K562 (cell line): ENCODE results near the gene SLC6A6. TPM values are rescaled to one million over a fixed set of nuclear protein-coding genes. Genes with fewer than 3 reads are reported as not detected.

Experiments used
- ATAC-seq: fragments of 200-7000 bp; cut with Tn5 transposase; 3 replicates; pipeline ENCODE4 v1.9.1; 2020; ENCODE audit warnings: moderate library complexity
- BruUV-seq: library from RNA; stranded (reverse); fragments of 400-500 nt; replicated peaks from 2 replicates; lab custom pipeline; 2021; lab: Mats Ljungman, UMichigan
- CTCF ChIA-PET: fragments of 300-600 bp; formaldehyde crosslinking; extraction: SDS; loops from one replicate; lab custom pipeline; 2021; ENCODE audit warnings: low intra/inter-chr PET ratio; lab: Yijun Ruan, JAX
- POLR2A ChIA-PET: fragments of 300-600, 350-650 bp; sonication (Branson Sonifier 250); formaldehyde crosslinking; extraction: SDS; loops from one replicate; lab custom pipeline; 2021; ENCODE audit warnings: antibody characterized with exemption, inconsistent platforms; lab: Yijun Ruan, JAX
- DNase-seq, 4 experiments: peaks; one replicate each; pipeline versions ENCODE4 v3.0.0 to v3.0.0-alpha.2; 2011 to 2018; ENCODE audit warnings: low spot score in 3 of 4, mixed read lengths in 3 of 4; ENCODE audit errors: extremely low read depth in 1 of 4
- FAIRE-seq: peaks from 2 replicates; lab custom pipeline; 2011; peaks lifted over from hg19 to GRCh38; lab: Jason Lieb, UNC
- H2AFZ ChIP-seq: 2 replicates; pipeline ENCODE4 v1.6.0; 2011; ENCODE audit warnings: low read depth, low read length, control low read depth, inconsistent platforms
- H3K27ac ChIP-seq: fragments of 200-600 bp; 3 replicates; pipeline ENCODE4 v1.8.0; 2011; ENCODE audit warnings: low read depth, mild to moderate bottlenecking, control low read depth, inconsistent platforms, low read length, moderate library complexity, mixed read lengths; ENCODE audit errors: extremely low read depth
- H3K27me3 ChIP-seq, 2 experiments: fragments of 300-600 bp in 1 of 2; 2 replicates in 1 of 2; 3 replicates in 1 of 2; pipeline versions ENCODE4 v1.6.0 to v1.8.0; 2011; ENCODE audit warnings: inconsistent platforms in 2 of 2, low read length in 2 of 2, mild to moderate bottlenecking in 1 of 2, mixed read lengths in 1 of 2, moderate library complexity in 1 of 2; ENCODE audit not compliant: control insufficient read depth in 2 of 2, insufficient read depth in 2 of 2
- H3K36me3 ChIP-seq: fragments of 300-600 bp; 3 replicates; pipeline ENCODE4 v1.8.0; 2011; ENCODE audit warnings: mild to moderate bottlenecking, low read length, inconsistent platforms; ENCODE audit not compliant: control insufficient read depth, insufficient read depth
- H3K4me1 ChIP-seq, 2 experiments: fragments of 200-600 bp in 1 of 2; replicated peaks in 1 of 2; 2 replicates in 1 of 2; 3 replicates in 1 of 2; pipeline versions ENCODE4 v1.5.1 to v1.8.0; 2011; ENCODE audit warnings: inconsistent platforms in 2 of 2, low read length in 2 of 2, mild to moderate bottlenecking in 1 of 2, mixed read lengths in 1 of 2, moderate library complexity in 1 of 2; ENCODE audit not compliant: control insufficient read depth in 2 of 2, insufficient read depth in 2 of 2
- H3K4me2 ChIP-seq: 2 replicates; pipeline ENCODE4 v1.6.1; 2011; ENCODE audit warnings: low read length, control low read depth, inconsistent platforms, mixed read lengths; ENCODE audit not compliant: insufficient read depth
- H3K4me3 ChIP-seq: fragments of 200-600 bp; sonication (generic), shearing (Covaris generic); 2 replicates; pipeline ENCODE4 v1.5.1; 2016; ENCODE audit warnings: control low read depth, inconsistent platforms
- H3K79me2 ChIP-seq: fragments of 200-600 bp; 3 replicates; pipeline ENCODE4 v1.8.0; 2011; ENCODE audit warnings: low read length, inconsistent platforms; ENCODE audit not compliant: control insufficient read depth, insufficient read depth
- H3K9ac ChIP-seq, 2 experiments: 2 replicates each; pipeline versions ENCODE4 v1.6.0 to v1.6.1; 2011; ENCODE audit warnings: low read depth in 2 of 2, low read length in 2 of 2, control low read depth in 1 of 2, inconsistent platforms in 1 of 2, mild to moderate bottlenecking in 1 of 2, mixed read lengths in 1 of 2; ENCODE audit not compliant: insufficient read depth in 1 of 2
- H3K9me1 ChIP-seq: one replicate; pipeline ENCODE4 v1.6.0; 2011; ENCODE audit warnings: inconsistent platforms, mild to moderate bottlenecking, low read length, moderate library complexity; ENCODE audit not compliant: control insufficient read depth, insufficient read depth
- H3K9me3 ChIP-seq: replicated peaks from 2 replicates; pipeline ENCODE4 v1.5.1; 2011; ENCODE audit warnings: low read depth, low read length, inconsistent platforms; ENCODE audit not compliant: control insufficient read depth, insufficient read depth
- H4K20me1 ChIP-seq: replicated peaks from 2 replicates; pipeline ENCODE4 v1.6.1; 2011; ENCODE audit warnings: low read length, inconsistent platforms, mixed read lengths; ENCODE audit not compliant: control insufficient read depth, insufficient read depth
- ATF2 ChIP-seq: sonication (generic); formaldehyde crosslinking; IDR thresholded peaks from 2 replicates; pipeline ENCODE4 v1.8.1; 2022; ENCODE audit warnings: missing genetic modification reagents
- ATF3 ChIP-seq, 2 experiments: fragments of 450-650 bp in 1 of 2; sonication (generic) in 1 of 2; formaldehyde crosslinking in 1 of 2; IDR thresholded peaks in 1 of 2; conservative IDR thresholded peaks in 1 of 2; 2 replicates each; pipeline versions ENCODE4 v1.6.1 to v1.8.1; 2016 to 2023; ENCODE audit warnings: mild to moderate bottlenecking in 2 of 2, moderate library complexity in 2 of 2, inconsistent platforms in 1 of 2, missing genetic modification reagents in 1 of 2
- E2F8 ChIP-seq: fragments of 450-650 bp; IDR thresholded peaks from 2 replicates; pipeline ENCODE4 v1.7.1; 2018; ENCODE audit warnings: mild to moderate bottlenecking, low read depth; ENCODE audit not compliant: partially characterized antibody
- FOXK1 ChIP-seq: sonication (generic); formaldehyde crosslinking; IDR thresholded peaks from 2 replicates; pipeline ENCODE4 v1.8.0; 2022; ENCODE audit warnings: missing genetic modification reagents, mild to moderate bottlenecking, borderline replicate concordance
- GTF2F1 ChIP-seq: IDR thresholded peaks from 2 replicates; pipeline ENCODE4 v1.6.1; 2011; ENCODE audit warnings: low read depth, low read length, improper control_type of control experiment
- POLR2AphosphoS2 ChIP-seq: IDR thresholded peaks from 2 replicates; pipeline ENCODE4 v1.6.1; 2012; ENCODE audit warnings: low read length, improper control_type of control experiment
- PRDM10 ChIP-seq: fragments of 450-650 bp; IDR thresholded peaks from 2 replicates; pipeline ENCODE4 v1.6.1; 2018; ENCODE audit not compliant: partially characterized antibody
- RAD51 ChIP-seq: fragments of 450-650 bp; IDR thresholded peaks from 2 replicates; pipeline ENCODE4 v1.7.1; 2016; ENCODE audit warnings: low read depth, mild to moderate bottlenecking, borderline replicate concordance
- RFX1 ChIP-seq: fragments of 450-650 bp; IDR thresholded peaks from 2 replicates; pipeline ENCODE4 v1.6.1; 2016; ENCODE audit warnings: mild to moderate bottlenecking, moderate library complexity
- SMARCC2 ChIP-seq: fragments of 450-650 bp; IDR thresholded peaks from 2 replicates; pipeline ENCODE4 v1.6.1; 2017; ENCODE audit warnings: antibody characterized with exemption, moderate library complexity, mild to moderate bottlenecking, low read depth
- TAF7 ChIP-seq: fragments of 450-650 bp; IDR thresholded peaks from 2 replicates; pipeline ENCODE4 v1.6.1; 2016; ENCODE audit warnings: missing genetic modification characterization, missing compliant biosample characterization
- THRAP3 ChIP-seq: fragments of 450-650 bp; IDR thresholded peaks from 2 replicates; pipeline ENCODE4 v1.6.1; 2016; ENCODE audit warnings: mild to moderate bottlenecking, inconsistent platforms, borderline replicate concordance
- ZNF707 ChIP-seq: fragments of 250-450 bp; sonication (Bioruptor Pico); conservative IDR thresholded peaks from 2 replicates; pipeline ENCODE4 v1.8.0; 2022; ENCODE audit warnings: inconsistent platforms, mild to moderate bottlenecking, moderate library complexity
- WGBS: fragments of 100-300 bp; shearing (Covaris generic); methylation state at CpG from one replicate; pipeline ENCODE4 v1.1.6; 2016; ENCODE audit warnings: low coverage, mixed read lengths; ENCODE audit not compliant: insufficient coverage; ENCODE audit errors: missing lambda C conversion rate; 5-methylcytosine and 5-hydroxymethylcytosine counted together
- in situ Hi-C: fragments of 300-500 bp; cut with MboI; formaldehyde crosslinking; loops from 4 replicates; pipeline ENCODE4 v1.15.0; 2018; ENCODE audit warnings: inconsistent platforms, mixed read lengths
- intact Hi-C: fragments of 100-400 bp; cut with micrococcal nuclease; formaldehyde crosslinking; loops from 2 replicates; pipeline ENCODE4 v1.14.2; 2022
- polyA plus RNA-seq, 8 experiments: library from polyadenylated mRNA; depleted of rRNA in 4 of 8; stranded (reverse) in 5 of 8; unstranded in 3 of 8; fragments of >200 nt; fragmentation: Nextera tagmentation in 2 of 8; fragmentation: Illumina TruSeq in 1 of 8; extraction: Ambion mirVana in 2 of 8; extraction: Trizol in 1 of 8; gene quantifications; 2 replicates each; pipeline versions ENCODE4 v1.2.1 to v1.2.3, GENCODE V29; 2011 to 2014; ENCODE audit warnings: inconsistent platforms in 1 of 8, missing spikeins in 1 of 8
- total RNA-seq, 7 experiments: library from RNA; depleted of rRNA in 6 of 7; stranded (reverse); fragments of >200 nt in 6 of 7; fragmentation: Illumina TruSeq in 2 of 7; extraction: Trizol in 2 of 7; gene quantifications; 2 replicates each; pipeline versions ENCODE4 v1.2.1 to v1.2.3, GENCODE V29; 2011 to 2021; ENCODE audit warnings: low replicate concordance in 1 of 7

SLC6A6 gene
- total and polyA plus RNA-seq, 9 of the 15 experiments (the other 6 are each of a cell fraction or from before 2014, with no cell fraction given): 12.3 to 203 (median 93.2) TPM

GRCh38 chr3:14368146-14368545 is 34.3 kb upstream of the SLC6A6 start:
- Histone ChIP-seq H3K9me1 (no peaks in the 10 kb centered on the region), H3K36me3 (no peaks in the 10 kb centered on the region), H4K20me1 (no peaks in the 10 kb centered on the region), H3K9me3 (no peaks in the 10 kb centered on the region), H3K4me2 (no peak overlapping the region), H3K4me1 (peaks cover 45 to 51% of the 10 kb centered on the region in 2 experiments)
- FAIRE-seq (no peak), DNase-seq (no peak)
- in situ Hi-C loops (no loop called here), intact Hi-C loops (no loop called here)
- POLR2A ChIA-PET: interaction anchor here (0.7 to 1.3 kb wide), 3 partner anchors 15 to 98 kb away, joined by 3 to 7 read pairs (median 3); no protein-coding TSS in a partner anchor
- CTCF ChIA-PET: no interaction called here
- 63% methylated on average over 10 of the region's 10 CpGs for WGBS
- no peak for TF ChIP-seq THRAP3
- no peak for TF ChIP-seq ATF3 (IDR thresholded peaks at IDR 0.05)
- TF ChIP-seq ATF3 (CRISPR knock-in tag; conservative IDR thresholded peaks at IDR 0.05): no peak
- no peak for TF ChIP-seq RAD51
- no peak for TF ChIP-seq SMARCC2
- TF ChIP-seq TAF7: no peak
- TF ChIP-seq FOXK1 (CRISPR knock-in tag): no peak
- no peak for TF ChIP-seq ZNF707 (CRISPR knock-in tag)
- no peak for TF ChIP-seq PRDM10
- no peak for TF ChIP-seq E2F8
- TF ChIP-seq GTF2F1: no peak
- no peak for TF ChIP-seq ATF2
- TF ChIP-seq RFX1: no peak
- no peak for TF ChIP-seq POLR2AphosphoS2
- TF ChIP-seq, all 486 proteins: peak for 0
- no TSS peak for BruUV-seq
- Histone ChIP-seq H3K4me3 (no peak overlapping the region), H3K79me2 (no peaks in the 10 kb centered on the region), H3K9ac (no peak overlapping the region), H2AFZ (no peak overlapping the region), H3K27ac (no peak overlapping the region), H3K27me3 (no peaks in the 10 kb centered on the region)
- ATAC-seq: no peak
